A549 (cell line): ENCODE data around the gene TANGO2. TPM values are rescaled to one million over a fixed set of nuclear protein-coding genes. Genes with fewer than 3 reads are reported as not detected.

Experiments used
- ATAC-seq, 2 experiments: fragments of 200-7000 bp in 1 of 2; fragments of >200 bp in 1 of 2; cut with Nextera tagmentation in 1 of 2; cut with Tn5 transposase in 1 of 2; 3 replicates each; pipeline versions ENCODE4 v1.8.0 to v1.9.1; 2018 to 2020; ENCODE audit warnings: mild to moderate bottlenecking in 1 of 2, moderate library complexity in 1 of 2
- CTCF ChIA-PET: fragments of 300-600 bp; sonication (Branson Sonifier 250); formaldehyde crosslinking; extraction: SDS; loops from one replicate; lab custom pipeline; 2021; ENCODE audit warnings: antibody characterized with exemption, inconsistent platforms; lab: Yijun Ruan, JAX
- POLR2A ChIA-PET: fragments of 350-600 bp; formaldehyde crosslinking; extraction: SDS; loops from one replicate; lab custom pipeline; 2021; ENCODE audit warnings: antibody characterized with exemption, inconsistent platforms; lab: Yijun Ruan, JAX
- DNase-seq, 2 experiments: peaks; one replicate each; pipeline versions ENCODE4 v3.0.0 to v3.0.0-alpha.2; 2011 to 2016; ENCODE audit warnings: low read depth in 1 of 2, low spot score in 1 of 2
- FAIRE-seq: peaks from 2 replicates; lab custom pipeline; 2011; peaks lifted over from hg19 to GRCh38; lab: Jason Lieb, UNC
- H3K27ac ChIP-seq, 2 experiments: fragments of >200 bp; sonication (Bioruptor Twin); formaldehyde crosslinking; 3 replicates each; pipeline ENCODE4 v1.5.1; 2016 to 2017
- H3K4me1 ChIP-seq: fragments of >200 bp; sonication (Bioruptor Twin); formaldehyde crosslinking; 3 replicates; pipeline ENCODE4 v1.6.1; 2016
- H3K4me2 ChIP-seq: fragments of >200 bp; sonication (Bioruptor Twin); formaldehyde crosslinking; 3 replicates; pipeline ENCODE4 v1.6.1; 2016
- H3K4me3 ChIP-seq: fragments of >200 bp; sonication (Bioruptor Twin); formaldehyde crosslinking; 3 replicates; pipeline ENCODE4 v1.5.1; 2016
- H3K9me3 ChIP-seq: fragments of >200 bp; sonication (Bioruptor Twin); formaldehyde crosslinking; 3 replicates; pipeline ENCODE4 v1.6.1; 2016
- CEBPB ChIP-seq, 2 experiments: fragments of >200 bp in 1 of 2; sonication (Bioruptor Twin) in 1 of 2; formaldehyde crosslinking in 1 of 2; IDR thresholded peaks; 2 replicates each; pipeline ENCODE4 v1.6.1; 2012 to 2016
- CHD2 ChIP-seq: fragments of 150-350 bp; IDR thresholded peaks from 2 replicates; pipeline ENCODE4 v1.6.1; 2014; ENCODE audit warnings: low read length; ENCODE audit not compliant: partially characterized antibody
- EP300 ChIP-seq, 2 experiments: fragments of >200 bp; sonication (Bioruptor Twin); formaldehyde crosslinking; IDR thresholded peaks; 2 replicates in 1 of 2; 3 replicates in 1 of 2; pipeline ENCODE4 v1.6.1; 2016 to 2017
- ESRRA ChIP-seq: fragments of 150-350 bp; IDR thresholded peaks from 2 replicates; pipeline ENCODE4 v1.6.1; 2014; ENCODE audit warnings: mild to moderate bottlenecking, low read length, borderline replicate concordance
- FOSL2 ChIP-seq, 2 experiments: fragments of 450-650 bp in 1 of 2; fragments of >200 bp in 1 of 2; sonication (Bioruptor Twin) in 1 of 2; formaldehyde crosslinking; IDR thresholded peaks; 2 replicates each; pipeline versions ENCODE4 v1.5.0 to v1.6.1; 2016 to 2020; ENCODE audit warnings: mild to moderate bottlenecking in 1 of 2, moderate library complexity in 1 of 2
- GATA3 ChIP-seq: IDR thresholded peaks from 2 replicates; pipeline ENCODE4 v1.6.1; 2012; ENCODE audit warnings: borderline replicate concordance
- HOXA7 ChIP-seq: fragments of 250-450 bp; sonication (Bioruptor Pico); IDR thresholded peaks from 2 replicates; pipeline ENCODE4 v1.5.0; 2020; ENCODE audit warnings: mild to moderate bottlenecking, moderate library complexity
- JUNB ChIP-seq: fragments of >200 bp; sonication (Bioruptor Twin); formaldehyde crosslinking; IDR thresholded peaks from 2 replicates; pipeline ENCODE4 v1.6.1; 2016
- NFE2L2 ChIP-seq: fragments of 150-350 bp; conservative IDR thresholded peaks from 2 replicates; pipeline ENCODE4 v1.6.1; 2014; ENCODE audit warnings: low read length
- NPAS2 ChIP-seq: fragments of 250-450 bp; sonication (Bioruptor Pico); IDR thresholded peaks from 2 replicates; pipeline ENCODE4 v1.8.0; 2022; ENCODE audit warnings: mild to moderate bottlenecking, moderate library complexity, borderline replicate concordance
- NR3C1 ChIP-seq: fragments of >200 bp; sonication (Bioruptor Twin); formaldehyde crosslinking; IDR thresholded peaks from 3 replicates; pipeline ENCODE4 v1.6.1; 2017
- PHF8 ChIP-seq: fragments of 200-600 bp; sonication (generic); IDR thresholded peaks from 2 replicates; pipeline ENCODE4 v1.6.1; 2016; ENCODE audit warnings: low read depth, mild to moderate bottlenecking, antibody characterized with exemption, moderate library complexity, borderline replicate concordance
- RAD21 ChIP-seq, 2 experiments: fragments of >200 bp in 1 of 2; sonication (Bioruptor Twin) in 1 of 2; formaldehyde crosslinking in 1 of 2; IDR thresholded peaks in 1 of 2; conservative IDR thresholded peaks in 1 of 2; 2 replicates in 1 of 2; 3 replicates in 1 of 2; pipeline ENCODE4 v1.6.1; 2012 to 2018; ENCODE audit warnings: inconsistent platforms in 1 of 2
- SMC3 ChIP-seq: fragments of >200 bp; sonication (Bioruptor Twin); formaldehyde crosslinking; IDR thresholded peaks from 3 replicates; pipeline ENCODE4 v1.6.1; 2018; ENCODE audit warnings: inconsistent platforms
- TFCP2L1 ChIP-seq: fragments of 250-450 bp; sonication (Bioruptor Pico); IDR thresholded peaks from 2 replicates; pipeline ENCODE4 v1.5.0; 2021; ENCODE audit warnings: mild to moderate bottlenecking
- WGBS: methylation state at CpG from one replicate; pipeline ENCODE4 v1.1.6; 2017; ENCODE audit errors: missing lambda C conversion rate; 5-methylcytosine and 5-hydroxymethylcytosine counted together
- polyA plus RNA-seq, 4 experiments: library from polyadenylated mRNA; depleted of rRNA in 3 of 4; stranded (reverse); fragments of >200 nt; fragmentation: RNase III in 1 of 4; extraction: RNeasy Plus Mini Kit Qiagen cat#74134 plus additional on column Dnase treatment in 1 of 4; gene quantifications; 2 replicates in 3 of 4; 3 replicates in 1 of 4; pipeline ENCODE4 v1.2.3, GENCODE V29; 2011 to 2017
- TF ChIP-seq, protein P1 (sequence below): fragments of 200-600 bp; sonication (generic); IDR thresholded peaks from 2 replicates; pipeline ENCODE4 v1.6.1; 2016; ENCODE audit warnings: antibody characterized with exemption, mild to moderate bottlenecking, moderate library complexity
- TF ChIP-seq, protein P2 (sequence below): fragments of >200 bp; sonication (Bioruptor Twin); formaldehyde crosslinking; IDR thresholded peaks from 3 replicates; pipeline ENCODE4 v1.5.1; 2016
- TF ChIP-seq, protein P3 (sequence below): fragments of >200 bp; sonication (Bioruptor Twin); formaldehyde crosslinking; IDR thresholded peaks from 3 replicates; pipeline ENCODE4 v1.6.1; 2016
- TF ChIP-seq, protein P4 (sequence below): fragments of 250-450 bp; sonication (Bioruptor Pico); IDR thresholded peaks from 2 replicates; pipeline ENCODE4 v1.5.0; 2020; ENCODE audit warnings: low read depth, mild to moderate bottlenecking, moderate library complexity

The TANGO2 gene
- polyA plus RNA-seq, 2 of the 4 experiments (the other 2 are of a cell fraction) = 13.2 to 13.8 TPM

DNA sequence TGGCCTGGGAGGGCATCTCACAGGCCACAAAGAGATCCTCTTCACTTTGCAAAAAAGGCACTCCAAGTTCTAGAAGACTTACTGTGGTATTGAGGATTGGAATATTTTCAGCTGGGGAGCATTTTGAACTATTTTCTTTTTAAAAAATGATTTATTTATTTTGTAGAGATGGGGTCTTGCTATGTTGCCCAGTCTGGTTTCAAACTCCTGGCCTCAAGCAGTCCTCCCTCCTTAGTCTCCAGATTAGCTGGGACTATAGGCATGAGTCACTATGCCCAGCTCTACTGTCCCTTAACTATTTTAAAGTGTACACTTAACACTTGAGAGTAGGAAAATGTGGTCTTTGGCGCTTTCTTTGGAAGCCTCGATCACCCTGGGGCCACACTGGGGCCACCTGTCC is 34.2 kb downstream of the TANGO2 start (continued):
- TF ChIP-seq, protein P1, sequence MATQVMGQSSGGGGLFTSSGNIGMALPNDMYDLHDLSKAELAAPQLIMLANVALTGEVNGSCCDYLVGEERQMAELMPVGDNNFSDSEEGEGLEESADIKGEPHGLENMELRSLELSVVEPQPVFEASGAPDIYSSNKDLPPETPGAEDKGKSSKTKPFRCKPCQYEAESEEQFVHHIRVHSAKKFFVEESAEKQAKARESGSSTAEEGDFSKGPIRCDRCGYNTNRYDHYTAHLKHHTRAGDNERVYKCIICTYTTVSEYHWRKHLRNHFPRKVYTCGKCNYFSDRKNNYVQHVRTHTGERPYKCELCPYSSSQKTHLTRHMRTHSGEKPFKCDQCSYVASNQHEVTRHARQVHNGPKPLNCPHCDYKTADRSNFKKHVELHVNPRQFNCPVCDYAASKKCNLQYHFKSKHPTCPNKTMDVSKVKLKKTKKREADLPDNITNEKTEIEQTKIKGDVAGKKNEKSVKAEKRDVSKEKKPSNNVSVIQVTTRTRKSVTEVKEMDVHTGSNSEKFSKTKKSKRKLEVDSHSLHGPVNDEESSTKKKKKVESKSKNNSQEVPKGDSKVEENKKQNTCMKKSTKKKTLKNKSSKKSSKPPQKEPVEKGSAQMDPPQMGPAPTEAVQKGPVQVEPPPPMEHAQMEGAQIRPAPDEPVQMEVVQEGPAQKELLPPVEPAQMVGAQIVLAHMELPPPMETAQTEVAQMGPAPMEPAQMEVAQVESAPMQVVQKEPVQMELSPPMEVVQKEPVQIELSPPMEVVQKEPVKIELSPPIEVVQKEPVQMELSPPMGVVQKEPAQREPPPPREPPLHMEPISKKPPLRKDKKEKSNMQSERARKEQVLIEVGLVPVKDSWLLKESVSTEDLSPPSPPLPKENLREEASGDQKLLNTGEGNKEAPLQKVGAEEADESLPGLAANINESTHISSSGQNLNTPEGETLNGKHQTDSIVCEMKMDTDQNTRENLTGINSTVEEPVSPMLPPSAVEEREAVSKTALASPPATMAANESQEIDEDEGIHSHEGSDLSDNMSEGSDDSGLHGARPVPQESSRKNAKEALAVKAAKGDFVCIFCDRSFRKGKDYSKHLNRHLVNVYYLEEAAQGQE = no peak
- no peak for TF ChIP-seq CEBPB (IDR thresholded peaks at IDR 0.05)

DNA sequence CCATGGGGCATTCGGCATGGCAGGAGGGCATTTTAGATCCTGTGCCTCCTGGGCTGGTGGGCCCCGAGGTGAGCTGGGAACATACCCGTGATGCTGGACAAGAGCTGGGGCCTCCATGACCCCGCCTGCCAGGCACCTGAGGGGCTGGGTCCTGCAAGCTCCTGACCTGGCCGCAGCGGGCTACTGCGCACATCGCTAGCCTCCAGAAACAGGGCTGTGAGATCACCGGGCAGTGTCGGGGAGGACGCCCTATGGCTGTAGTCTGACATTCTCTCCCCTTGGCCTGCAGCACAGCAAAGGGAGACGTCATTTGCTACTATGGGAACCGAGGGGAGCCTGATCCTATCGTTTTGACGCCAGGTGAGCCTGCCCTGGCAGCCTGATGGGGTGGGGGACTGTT is 34.7 kb downstream of the TANGO2 start:
- CTCF ChIA-PET = interaction anchor here (0.6 to 1.5 kb wide), 2 partner anchors 10 to 13 kb away, joined by 3 to 4 read pairs; no protein-coding TSS in a partner anchor
- no peak for FAIRE-seq
- H3K4me3 ChIP-seq = no peak overlapping the region

More for the DNA sequence above, 34.7 kb downstream of the TANGO2 start:
- ATAC-seq = no peak
- H3K9me3 ChIP-seq = no peaks in the 10 kb centered on the region
- WGBS = 88% methylated on average over 9 of the region's 15 CpGs
- no peak for TF ChIP-seq SMC3
- no peak for TF ChIP-seq NFE2L2
- no peak for TF ChIP-seq FOSL2 (IDR thresholded peaks at IDR 0.05)
- TF ChIP-seq FOSL2 (CRISPR knock-in tag; IDR thresholded peaks at IDR 0.05) = no peak
- TF ChIP-seq RAD21 (conservative IDR thresholded peaks at IDR 0.05 in 1 of 2, IDR thresholded peaks at IDR 0.05 in 1 of 2) = no peak
- TF ChIP-seq NPAS2 (CRISPR knock-in tag) = no peak
- TF ChIP-seq, protein P1 = no peak
- no peak for TF ChIP-seq TFCP2L1 (CRISPR knock-in tag)
- TF ChIP-seq JUNB = no peak
- TF ChIP-seq HOXA7 (CRISPR knock-in tag) = no peak
- TF ChIP-seq, protein P2, sequence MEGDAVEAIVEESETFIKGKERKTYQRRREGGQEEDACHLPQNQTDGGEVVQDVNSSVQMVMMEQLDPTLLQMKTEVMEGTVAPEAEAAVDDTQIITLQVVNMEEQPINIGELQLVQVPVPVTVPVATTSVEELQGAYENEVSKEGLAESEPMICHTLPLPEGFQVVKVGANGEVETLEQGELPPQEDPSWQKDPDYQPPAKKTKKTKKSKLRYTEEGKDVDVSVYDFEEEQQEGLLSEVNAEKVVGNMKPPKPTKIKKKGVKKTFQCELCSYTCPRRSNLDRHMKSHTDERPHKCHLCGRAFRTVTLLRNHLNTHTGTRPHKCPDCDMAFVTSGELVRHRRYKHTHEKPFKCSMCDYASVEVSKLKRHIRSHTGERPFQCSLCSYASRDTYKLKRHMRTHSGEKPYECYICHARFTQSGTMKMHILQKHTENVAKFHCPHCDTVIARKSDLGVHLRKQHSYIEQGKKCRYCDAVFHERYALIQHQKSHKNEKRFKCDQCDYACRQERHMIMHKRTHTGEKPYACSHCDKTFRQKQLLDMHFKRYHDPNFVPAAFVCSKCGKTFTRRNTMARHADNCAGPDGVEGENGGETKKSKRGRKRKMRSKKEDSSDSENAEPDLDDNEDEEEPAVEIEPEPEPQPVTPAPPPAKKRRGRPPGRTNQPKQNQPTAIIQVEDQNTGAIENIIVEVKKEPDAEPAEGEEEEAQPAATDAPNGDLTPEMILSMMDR = no peak
- TF ChIP-seq, protein P3, sequence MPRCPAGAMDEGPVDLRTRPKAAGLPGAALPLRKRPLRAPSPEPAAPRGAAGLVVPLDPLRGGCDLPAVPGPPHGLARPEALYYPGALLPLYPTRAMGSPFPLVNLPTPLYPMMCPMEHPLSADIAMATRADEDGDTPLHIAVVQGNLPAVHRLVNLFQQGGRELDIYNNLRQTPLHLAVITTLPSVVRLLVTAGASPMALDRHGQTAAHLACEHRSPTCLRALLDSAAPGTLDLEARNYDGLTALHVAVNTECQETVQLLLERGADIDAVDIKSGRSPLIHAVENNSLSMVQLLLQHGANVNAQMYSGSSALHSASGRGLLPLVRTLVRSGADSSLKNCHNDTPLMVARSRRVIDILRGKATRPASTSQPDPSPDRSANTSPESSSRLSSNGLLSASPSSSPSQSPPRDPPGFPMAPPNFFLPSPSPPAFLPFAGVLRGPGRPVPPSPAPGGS = no peak
- TF ChIP-seq, protein P4, sequence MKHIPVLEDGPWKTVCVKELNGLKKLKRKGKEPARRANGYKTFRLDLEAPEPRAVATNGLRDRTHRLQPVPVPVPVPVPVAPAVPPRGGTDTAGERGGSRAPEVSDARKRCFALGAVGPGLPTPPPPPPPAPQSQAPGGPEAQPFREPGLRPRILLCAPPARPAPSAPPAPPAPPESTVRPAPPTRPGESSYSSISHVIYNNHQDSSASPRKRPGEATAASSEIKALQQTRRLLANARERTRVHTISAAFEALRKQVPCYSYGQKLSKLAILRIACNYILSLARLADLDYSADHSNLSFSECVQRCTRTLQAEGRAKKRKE (CRISPR knock-in tag) = no peak
- no peak for TF ChIP-seq NR3C1
- TF ChIP-seq PHF8 = no peak
- TF ChIP-seq EP300 (IDR thresholded peaks at IDR 0.05) = no peak
- TF ChIP-seq CHD2 = no peak
- TF ChIP-seq ESRRA = no peak
- TF ChIP-seq GATA3 = no peak
- no peak overlapping the region for H3K27ac ChIP-seq
- POLR2A ChIA-PET = no interaction called here
- no peak overlapping the region for H3K4me2 ChIP-seq
- no peaks in the 10 kb centered on the region for H3K4me1 ChIP-seq
- DNase-seq = no peak
